Retinal pigment epithelial cell (primary cell): ENCODE data around the gene ZDHHC22.
"Not testable (repeated sequence)": the region's sequence is repeated elsewhere in the genome, so short reads cannot be mapped to it uniquely, and the experiment has no call there.

Experiments
- DNase-seq: peaks from one replicate; pipeline ENCODE4 v3.0.0-alpha.2; 2010; ENCODE audit warnings: low read depth
- H3K4me3 ChIP-seq: 2 replicates; pipeline ENCODE4 v1.5.1; 2011; ENCODE audit warnings: mild to moderate bottlenecking, low read length, control low read depth, moderate library complexity
- CTCF ChIP-seq: conservative IDR thresholded peaks from 2 replicates; pipeline ENCODE4 v1.5.1; 2011; ENCODE audit warnings: low read depth, low read length, control low read depth, inconsistent platforms

ZDHHC22 gene

DNA sequence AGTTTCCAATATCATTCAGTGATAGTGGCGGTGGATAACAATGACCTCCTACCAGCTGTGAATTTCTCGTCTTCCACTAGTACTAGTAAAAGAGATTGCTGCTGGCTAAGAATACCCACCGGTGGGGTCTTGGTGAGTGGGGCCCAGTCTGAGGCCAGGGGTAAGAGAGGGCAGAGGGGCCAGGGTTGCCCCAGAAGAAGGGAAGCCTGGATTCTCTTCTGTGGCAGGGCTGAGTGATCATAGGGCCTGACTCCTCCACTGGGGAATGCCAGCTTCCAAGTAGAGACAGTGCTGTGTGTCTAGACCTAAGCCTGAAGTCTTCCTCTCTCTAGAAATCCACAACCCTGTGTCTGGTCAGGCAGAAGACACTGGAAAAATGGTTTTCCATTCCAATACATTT, 34.3 kb upstream of the ZDHHC22 start:
- DNase-seq = no peak
- TF ChIP-seq CTCF = no peak
- no peak overlapping the region for H3K4me3 ChIP-seq

DNA sequence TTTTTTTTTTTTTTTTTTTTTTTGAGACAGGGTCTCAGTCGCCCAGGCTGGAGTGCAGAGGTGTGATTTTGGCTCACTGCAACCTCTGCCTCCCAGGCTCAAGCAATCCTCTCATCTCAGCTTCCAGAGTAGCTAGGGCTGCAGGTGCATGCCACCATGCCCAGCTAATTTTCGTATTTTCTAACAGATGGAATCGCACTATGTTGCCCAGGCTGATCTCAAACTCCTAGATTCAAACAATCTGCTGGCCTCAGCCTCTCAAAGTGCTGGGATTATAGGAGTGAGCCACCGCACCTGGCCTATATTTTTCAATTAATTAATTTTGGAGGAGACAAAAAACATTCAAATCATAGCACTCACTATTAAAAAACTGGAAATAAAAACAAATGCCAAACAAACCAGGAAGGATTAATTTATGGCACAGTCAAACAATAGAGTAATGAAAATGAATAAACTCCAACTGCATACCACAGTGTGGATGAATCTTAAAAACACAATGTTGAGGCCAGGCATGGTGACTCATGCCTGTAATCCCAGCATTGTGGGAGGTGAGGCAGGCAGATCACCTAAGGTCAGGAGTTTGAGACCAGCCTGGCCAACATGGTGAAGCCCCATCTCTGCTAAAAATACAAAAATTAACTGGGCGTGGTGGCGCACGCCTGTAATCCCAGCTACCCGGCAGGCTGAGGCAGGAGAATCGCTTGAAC, 32.5 kb upstream of the ZDHHC22 start:
- H3K4me3 ChIP-seq, DNase-seq: not testable (repeated sequence)

DNA sequence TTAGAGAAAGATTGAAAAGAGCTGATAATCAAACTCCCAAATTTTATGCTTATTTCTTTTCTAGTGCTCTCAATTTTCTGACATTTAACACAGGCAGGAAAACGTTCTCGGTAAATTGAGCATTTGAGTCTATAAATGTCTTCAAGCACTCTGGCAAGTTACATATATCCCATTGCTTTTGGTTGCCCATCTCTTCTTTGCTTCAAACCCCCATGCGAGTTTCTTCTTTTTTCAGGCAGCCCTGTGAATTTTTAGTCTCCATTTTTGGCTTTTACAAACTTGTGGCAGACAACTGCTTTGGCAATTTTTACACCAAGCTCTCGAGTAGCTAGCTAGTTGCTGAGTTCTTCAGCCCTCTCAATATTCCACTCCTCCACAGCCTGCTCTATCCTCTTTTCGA, 31.3 kb upstream of the ZDHHC22 start:
- no peak for DNase-seq
- no peak overlapping the region for H3K4me3 ChIP-seq
- no peak for TF ChIP-seq CTCF

- no peak for TF ChIP-seq CTCF
- no peak for DNase-seq
- H3K4me3 ChIP-seq = no peak overlapping the region
Observed at GRCh38 chr14:77170045-77170444, 28.5 kb upstream of the ZDHHC22 start.

GRCh38 chr14:77161011-77161410, 19.4 kb upstream of the ZDHHC22 start:
- DNase-seq = no peak
- no peak for TF ChIP-seq CTCF
- no peak overlapping the region for H3K4me3 ChIP-seq

DNA sequence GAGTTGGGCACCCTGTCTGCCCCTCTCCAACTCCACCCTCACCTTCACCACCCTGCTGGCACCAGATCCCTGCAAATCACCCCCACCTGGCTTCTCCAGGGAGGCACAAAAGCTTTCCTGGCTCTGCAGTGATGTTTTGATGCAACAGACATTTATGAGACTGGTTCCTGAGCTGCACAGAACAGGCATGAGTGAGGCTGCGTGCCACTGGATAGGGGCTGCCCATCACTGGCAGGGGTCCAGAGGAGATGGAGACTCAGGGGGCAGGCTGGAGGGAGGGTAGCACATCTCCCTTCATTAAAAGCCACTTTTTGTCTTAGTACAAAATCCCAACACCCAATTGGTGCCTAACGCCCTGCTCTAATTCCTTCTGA, 17.3 kb upstream of the ZDHHC22 start:
- TF ChIP-seq CTCF = no peak
- H3K4me3 ChIP-seq = no peak overlapping the region
- DNase-seq = no peak

- H3K4me3 ChIP-seq = no peak overlapping the region
- no peak for DNase-seq
Observed at GRCh38 chr14:77158175-77158881, 16.7 kb upstream of the ZDHHC22 start.

More at GRCh38 chr14:77158175-77158881, 16.7 kb upstream of the ZDHHC22 start:
- no peak for TF ChIP-seq CTCF
